T-helper 9 cell (primary cell): ENCODE results near the gene GRPR.

Experiments used
- DNase-seq: peaks from one replicate; pipeline ENCODE4 v3.0.0-alpha.2; 2020

Gene GRPR

DNA sequence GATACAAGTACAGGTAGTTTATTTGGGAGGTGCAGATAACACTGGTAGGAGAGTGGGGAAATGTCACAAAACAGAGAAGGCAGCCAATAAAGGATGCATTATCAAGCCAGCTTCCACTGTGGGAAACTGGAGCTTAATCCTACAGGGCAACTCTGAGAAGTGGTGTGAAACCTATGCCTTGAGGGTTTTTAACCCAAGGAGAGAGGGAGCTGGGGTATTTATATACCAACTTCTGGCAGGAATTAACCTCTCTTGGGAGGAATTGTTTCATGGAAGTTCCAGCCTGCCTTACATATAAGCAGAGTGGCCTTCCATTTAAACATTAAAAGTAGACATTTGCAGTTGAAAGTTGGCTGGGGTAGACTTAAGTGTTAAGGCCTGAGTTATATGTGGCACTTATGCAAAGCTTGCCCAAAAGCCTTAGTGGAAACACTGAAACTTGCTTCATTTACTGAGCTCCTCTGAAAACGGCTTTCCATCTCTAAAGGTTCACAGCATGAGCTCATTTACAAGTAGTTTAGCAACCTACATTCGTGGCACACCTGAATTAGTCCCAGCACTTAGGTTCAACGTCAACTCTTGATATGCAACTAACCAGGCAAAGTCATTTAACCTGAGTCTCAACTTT, 63.1 kb downstream of the GRPR start:
- no peak for DNase-seq

DNA sequence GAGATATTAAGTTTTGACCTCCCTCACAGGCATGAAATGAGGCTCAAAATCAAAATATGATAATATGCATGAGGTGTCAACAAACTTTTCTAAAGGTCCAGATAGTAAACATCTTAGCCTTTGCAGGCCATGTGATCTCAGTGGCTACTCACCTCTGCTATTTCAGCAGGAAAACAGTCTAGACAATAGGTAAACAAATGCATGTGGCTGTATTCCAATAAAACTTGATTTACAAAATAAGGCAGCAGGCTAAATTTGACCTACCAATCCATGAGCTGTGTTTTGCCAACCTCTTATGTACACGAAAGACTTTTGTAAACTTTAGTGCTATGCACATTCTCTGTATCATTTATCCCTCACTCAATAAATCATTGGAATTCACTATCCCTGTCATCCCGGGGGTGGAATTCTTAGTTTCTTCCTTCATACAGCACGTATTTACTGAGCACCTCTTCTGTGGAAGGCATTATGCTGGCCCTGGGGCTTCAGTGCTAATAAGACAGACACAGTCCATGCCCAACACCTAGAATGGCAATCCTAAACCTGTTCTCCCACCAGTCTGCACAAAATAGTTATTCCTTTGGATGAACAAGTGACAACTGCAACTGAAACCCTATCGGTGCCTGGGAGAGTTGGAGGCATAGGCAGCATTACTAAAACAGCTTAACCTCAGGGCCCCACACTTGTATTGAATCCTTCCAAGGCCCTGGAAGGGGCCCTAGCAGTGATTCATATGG, 63.8 kb downstream of the GRPR start:
- DNase-seq: no peak

DNA sequence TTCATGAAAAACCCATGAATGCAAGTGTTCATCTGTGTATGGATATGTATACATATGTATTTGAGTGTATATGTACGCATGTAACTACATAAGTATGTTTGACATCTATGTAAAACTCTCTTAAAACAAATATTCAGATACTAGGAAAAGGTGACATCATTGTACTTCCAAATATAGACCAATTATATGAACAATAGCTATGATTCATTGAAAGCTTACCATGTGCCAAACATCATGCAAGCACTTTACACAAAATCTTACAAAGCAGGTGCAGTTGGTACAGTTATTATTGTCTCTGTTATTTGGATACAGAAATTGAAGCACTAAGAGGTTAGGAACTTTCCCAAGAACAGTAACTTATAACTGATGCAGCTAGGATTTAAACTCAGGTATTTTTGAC, 65.3 kb downstream of the GRPR start:
- no peak for DNase-seq

DNA sequence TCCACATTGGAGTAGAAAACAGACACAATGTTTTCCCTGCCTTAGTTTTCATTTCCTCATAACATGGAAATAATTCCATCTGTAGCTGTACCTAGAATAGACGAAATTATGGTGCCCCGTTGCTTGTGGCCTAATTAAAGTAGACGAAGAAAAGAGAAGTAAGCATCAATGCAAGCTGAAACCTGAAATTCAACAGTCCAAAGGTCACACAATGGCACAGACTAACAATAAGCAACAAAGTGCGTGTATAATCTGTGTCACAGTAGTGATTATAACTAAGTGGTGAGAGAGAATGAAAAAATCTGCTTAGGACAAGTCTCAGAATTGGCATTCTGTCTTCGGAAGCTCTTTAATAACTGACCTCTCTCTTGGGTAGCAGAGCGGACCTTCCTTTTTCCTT, 68.2 kb downstream of the GRPR start:
- DNase-seq: no peak

DNA sequence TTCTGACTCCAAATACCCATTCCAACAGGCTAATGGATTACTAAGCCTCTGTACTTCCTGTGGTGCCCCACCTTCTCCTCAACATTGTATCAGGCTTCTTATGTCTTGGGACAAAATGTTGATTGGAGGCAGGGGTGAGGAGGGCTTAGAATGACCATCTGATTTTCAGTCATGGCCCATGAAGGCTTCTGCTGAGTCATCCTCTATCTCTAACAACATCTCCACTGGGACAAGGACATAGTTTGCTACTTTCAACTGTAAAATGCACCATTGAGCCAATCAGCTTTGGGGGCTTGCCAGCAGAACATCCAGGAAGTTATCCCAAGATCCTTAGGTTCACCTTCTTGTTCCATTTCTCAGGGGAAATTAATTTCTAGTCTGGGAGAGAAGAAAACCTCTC, 73.5 kb downstream of the GRPR start:
- DNase-seq: no peak

DNA sequence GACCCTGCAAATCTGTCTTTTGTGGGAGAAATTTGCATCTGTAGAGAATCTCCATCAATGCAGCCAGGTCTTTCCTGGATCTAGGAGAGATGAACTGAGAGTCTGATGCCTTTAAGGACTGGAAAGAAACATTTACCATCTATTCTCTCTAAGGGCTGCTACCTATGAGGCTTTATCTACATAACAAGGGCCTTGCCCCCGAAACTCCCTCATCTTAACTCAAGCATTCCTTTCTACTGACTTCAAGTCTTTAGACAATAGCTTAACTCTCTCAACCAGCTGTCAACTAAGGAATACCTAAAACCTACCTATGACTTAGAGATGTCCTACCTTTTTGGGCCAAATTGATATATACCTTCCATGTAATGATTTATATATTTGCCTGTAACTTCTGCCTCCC, 76.0 kb downstream of the GRPR start:
- no peak for DNase-seq

DNA sequence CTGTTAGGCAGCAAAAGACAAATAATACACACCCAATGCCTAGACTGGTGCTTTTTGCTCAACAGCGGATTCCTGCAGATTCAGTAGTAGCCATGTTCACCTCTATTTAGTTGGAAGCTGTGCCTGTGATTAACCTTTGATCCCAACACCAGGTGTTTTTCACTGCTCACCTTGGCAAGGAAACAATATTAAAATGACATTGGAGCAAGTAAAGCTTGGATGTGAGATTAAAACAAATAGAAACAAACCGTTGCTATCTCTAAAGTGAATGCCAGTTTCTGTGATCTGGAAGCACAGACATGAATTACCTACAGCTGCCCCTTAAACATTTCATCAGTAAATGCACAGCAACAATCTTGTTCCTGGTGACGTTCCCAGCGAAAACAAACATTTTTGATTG, 79.6 kb downstream of the GRPR start:
- no peak for DNase-seq
